Uterus (tissue), 4 donors: Measurements from ENCODE around the gene C12orf75. TPM values are rescaled to one million over a fixed set of nuclear protein-coding genes. Genes with fewer than 3 reads are reported as not detected.

Source experiments
- DNase-seq, 2 donors: peaks; one replicate each; pipeline ENCODE4 v3.0.0-alpha.2; 2019 to 2020
- H3K27ac ChIP-seq, 2 donors: fragments of 200-600 bp; sonication (generic); 1 replicate in 1 of 2; 2 replicates in 1 of 2; pipeline ENCODE4 v1.5.1; 2016 to 2018
- H3K27me3 ChIP-seq, 2 donors: fragments of 200-600 bp; sonication (generic); one replicate each; pipeline ENCODE4 v1.5.1; 2018 to 2019; ENCODE audit warnings: control low read depth in 1 of 2
- H3K36me3 ChIP-seq, 2 donors: fragments of 200-600 bp; sonication (generic); one replicate each; pipeline ENCODE4 v1.5.1; 2019; ENCODE audit warnings: control low read depth in 1 of 2
- H3K4me1 ChIP-seq, 2 donors: fragments of 200-600 bp; sonication (generic); one replicate each; pipeline ENCODE4 v1.5.1; 2018 to 2019; ENCODE audit warnings: control low read depth in 1 of 2
- H3K4me3 ChIP-seq, 2 donors: fragments of 200-600 bp; sonication (generic); 1 replicate in 1 of 2; 2 replicates in 1 of 2; pipeline ENCODE4 v1.5.1; 2018 to 2019; ENCODE audit warnings: mild to moderate bottlenecking in 1 of 2
- H3K9me3 ChIP-seq, 2 donors: fragments of 200-600 bp; sonication (generic); one replicate each; pipeline ENCODE4 v1.5.1; 2019; ENCODE audit warnings: control low read depth in 1 of 2
- POLR2A ChIP-seq, 2 donors: fragments of 450-650 bp; IDR thresholded peaks; one replicate each; pipeline ENCODE4 v1.6.1; 2016; ENCODE audit warnings: antibody characterized with exemption in 2 of 2, mild to moderate bottlenecking in 1 of 2, moderate library complexity in 1 of 2
- intact Hi-C: fragments of 100-400 bp; cut with DNase I; formaldehyde crosslinking; loops from one replicate; pipeline ENCODE4 v1.15.1; 2023; ENCODE audit warnings: low total_unique reads
- total RNA-seq, 4 donors: library from RNA; depleted of rRNA in 3 of 4; stranded (reverse); fragments of >200 nt in 3 of 4; gene quantifications; one replicate each; pipeline versions ENCODE4 v1.1.0 to v1.2.4, GENCODE V29; 2014 to 2023
- TF ChIP-seq, protein P1 (sequence below), 4 experiments: fragments of 200-600 bp in 2 of 4; fragments of 450-650 bp in 2 of 4; sonication (generic) in 2 of 4; IDR thresholded peaks; one replicate each; pipeline ENCODE4 v1.5.1; 2016 to 2019; ENCODE audit warnings: antibody characterized with exemption in 4 of 4, mild to moderate bottlenecking in 2 of 4, moderate library complexity in 1 of 4
- donor health status: DM: yes; HTN: yes; CAD: no.

Gene C12orf75
- total RNA-seq, 4 donors from 2014 or later = 19.6 to 57.1 (median 30.1) TPM

DNA sequence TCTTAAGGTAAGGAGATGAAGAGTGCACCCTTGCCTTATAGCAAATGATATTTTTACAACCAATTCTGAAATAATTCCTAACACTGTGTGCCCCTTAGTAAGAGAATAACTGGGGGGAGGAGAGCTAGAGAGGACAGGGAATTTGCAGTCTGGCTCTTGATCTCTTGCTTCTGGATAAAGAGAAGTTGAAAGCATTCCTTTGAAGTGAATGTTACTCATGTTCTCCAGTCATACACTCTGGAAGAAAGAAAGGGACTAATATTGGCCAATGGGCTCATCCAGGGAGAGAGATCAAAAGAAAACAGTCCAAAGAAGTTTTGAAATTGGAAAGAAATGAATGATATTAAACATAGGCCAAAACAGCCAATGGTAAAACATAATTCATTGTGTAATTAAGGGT, 25.3 kb downstream of the C12orf75 start:
- no peak for TF ChIP-seq POLR2A (IDR thresholded peaks at IDR 0.05)
- TF ChIP-seq, protein P1, sequence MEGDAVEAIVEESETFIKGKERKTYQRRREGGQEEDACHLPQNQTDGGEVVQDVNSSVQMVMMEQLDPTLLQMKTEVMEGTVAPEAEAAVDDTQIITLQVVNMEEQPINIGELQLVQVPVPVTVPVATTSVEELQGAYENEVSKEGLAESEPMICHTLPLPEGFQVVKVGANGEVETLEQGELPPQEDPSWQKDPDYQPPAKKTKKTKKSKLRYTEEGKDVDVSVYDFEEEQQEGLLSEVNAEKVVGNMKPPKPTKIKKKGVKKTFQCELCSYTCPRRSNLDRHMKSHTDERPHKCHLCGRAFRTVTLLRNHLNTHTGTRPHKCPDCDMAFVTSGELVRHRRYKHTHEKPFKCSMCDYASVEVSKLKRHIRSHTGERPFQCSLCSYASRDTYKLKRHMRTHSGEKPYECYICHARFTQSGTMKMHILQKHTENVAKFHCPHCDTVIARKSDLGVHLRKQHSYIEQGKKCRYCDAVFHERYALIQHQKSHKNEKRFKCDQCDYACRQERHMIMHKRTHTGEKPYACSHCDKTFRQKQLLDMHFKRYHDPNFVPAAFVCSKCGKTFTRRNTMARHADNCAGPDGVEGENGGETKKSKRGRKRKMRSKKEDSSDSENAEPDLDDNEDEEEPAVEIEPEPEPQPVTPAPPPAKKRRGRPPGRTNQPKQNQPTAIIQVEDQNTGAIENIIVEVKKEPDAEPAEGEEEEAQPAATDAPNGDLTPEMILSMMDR (IDR thresholded peaks at IDR 0.05) = no peak
- no peaks in the 10 kb centered on the region for H3K27me3 ChIP-seq
- intact Hi-C loops = no loop called here
- H3K27ac ChIP-seq = no peak overlapping the region
- H3K4me3 ChIP-seq = no peak overlapping the region
- no peaks in the 10 kb centered on the region for H3K36me3 ChIP-seq
- DNase-seq = no peak
- no peaks in the 10 kb centered on the region for H3K4me1 ChIP-seq
- no peaks in the 10 kb centered on the region for H3K9me3 ChIP-seq

DNA sequence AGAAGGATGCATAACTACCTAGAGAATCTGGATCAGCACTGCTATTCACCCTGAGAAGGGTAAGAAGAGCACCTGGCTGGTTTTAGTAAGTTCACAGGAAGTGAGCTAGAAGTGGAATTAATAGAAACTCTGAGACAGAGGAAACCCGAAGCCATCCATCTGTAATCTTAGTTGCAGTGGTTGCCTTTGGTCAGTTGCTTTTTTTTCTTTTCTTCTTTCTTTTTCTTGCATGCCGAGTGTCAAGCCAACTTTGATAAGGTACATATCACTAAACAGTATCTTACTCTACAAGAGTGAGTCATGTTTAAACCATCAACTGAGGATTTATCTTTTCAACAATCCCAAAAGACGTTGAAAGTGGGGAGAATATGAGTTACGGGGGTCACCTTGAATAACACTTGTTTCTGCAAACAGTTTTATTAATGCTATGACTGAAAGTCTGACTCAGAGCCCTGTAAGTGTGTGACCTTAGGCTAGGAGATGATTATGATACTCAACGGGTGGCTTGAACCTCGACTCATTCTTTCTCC, 26.7 kb downstream of the C12orf75 start:
- no peaks in the 10 kb centered on the region for H3K36me3 ChIP-seq
- intact Hi-C loops = no loop called here
- H3K9me3 ChIP-seq = no peaks in the 10 kb centered on the region
- no peak for DNase-seq
- no peak overlapping the region for H3K27ac ChIP-seq
- no peak for TF ChIP-seq POLR2A (IDR thresholded peaks at IDR 0.05)
- TF ChIP-seq, protein P1 (IDR thresholded peaks at IDR 0.05) = no peak
- H3K27me3 ChIP-seq = no peaks in the 10 kb centered on the region
- no peak overlapping the region for H3K4me3 ChIP-seq
- H3K4me1 ChIP-seq = no peaks in the 10 kb centered on the region

DNA sequence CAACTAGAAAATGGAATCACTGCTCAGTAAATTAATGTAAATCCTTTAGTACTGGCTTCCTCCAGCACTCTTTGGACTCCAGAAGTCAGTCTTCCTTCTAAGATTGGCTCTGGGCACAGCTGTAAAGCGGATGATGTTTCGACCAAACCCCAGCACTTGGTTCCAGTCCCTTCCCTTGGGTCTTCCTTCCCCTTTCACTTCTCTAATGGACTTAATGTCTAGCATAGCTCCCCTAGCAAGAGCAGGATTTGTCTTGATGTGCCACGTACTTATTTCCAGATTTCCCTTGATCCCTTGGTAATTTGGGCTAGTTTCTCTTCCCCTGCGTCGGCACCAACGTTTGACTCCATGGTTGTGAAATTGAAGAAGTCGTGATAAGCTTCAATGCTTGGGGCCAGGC, 28.3 kb downstream of the C12orf75 start:
- intact Hi-C loops = no loop called here
- DNase-seq = no peak
- Histone ChIP-seq H3K4me1 (no peaks in the 10 kb centered on the region), H3K27me3 (no peaks in the 10 kb centered on the region), H3K9me3 (no peaks in the 10 kb centered on the region), H3K27ac (peak overlapping the region in 1 of 2 donors; percentile 52), H3K36me3 (no peaks in the 10 kb centered on the region), H3K4me3 (no peak overlapping the region)
- TF ChIP-seq, protein P1 (IDR thresholded peaks at IDR 0.05) = no peak
- TF ChIP-seq POLR2A (IDR thresholded peaks at IDR 0.05) = no peak

DNA sequence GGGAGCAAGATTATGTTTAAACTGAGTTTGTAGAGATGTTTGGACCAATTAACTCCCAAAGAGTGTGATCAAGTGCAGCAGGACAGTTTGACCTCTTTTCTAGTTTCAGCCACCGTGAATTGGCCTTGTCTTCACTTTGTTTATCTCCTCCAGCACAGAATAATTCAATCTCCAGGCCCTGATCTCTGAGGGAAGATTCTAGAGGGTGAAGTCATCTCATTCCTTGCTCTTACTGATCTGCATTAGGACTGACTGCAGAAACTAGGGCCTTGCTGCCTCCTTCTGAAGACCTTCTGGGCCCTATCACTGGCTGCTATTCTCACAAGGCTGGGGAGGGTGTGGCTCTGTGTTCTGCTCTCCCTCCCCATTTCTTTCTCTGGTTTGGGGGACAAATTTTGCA, 29.4 kb downstream of the C12orf75 start:
- intact Hi-C loops = no loop called here
- no peak for TF ChIP-seq POLR2A (IDR thresholded peaks at IDR 0.05)
- TF ChIP-seq, protein P1 (IDR thresholded peaks at IDR 0.05) = no peak

DNA sequence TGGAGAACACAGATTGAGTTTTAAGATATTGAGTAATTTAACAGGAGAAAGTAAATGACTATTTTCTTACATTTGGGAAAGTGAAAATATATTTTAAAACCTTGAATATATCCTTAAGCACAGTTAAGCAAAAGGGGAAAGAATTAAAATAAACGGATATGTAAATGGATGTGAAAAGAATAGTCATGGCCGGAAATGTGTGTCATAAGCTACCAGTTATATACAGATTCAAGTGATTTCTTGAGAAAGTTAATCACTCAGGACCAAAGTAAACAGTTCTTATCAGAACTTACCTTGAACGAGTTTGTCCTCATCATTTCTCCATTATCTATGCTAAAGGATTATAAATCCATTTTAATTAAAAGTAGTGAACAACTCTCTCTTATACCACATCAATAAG, 33.4 kb downstream of the C12orf75 start:
- H3K27ac ChIP-seq = no peak overlapping the region
- no peaks in the 10 kb centered on the region for H3K9me3 ChIP-seq
- TF ChIP-seq, protein P1 (IDR thresholded peaks at IDR 0.05) = no peak
- TF ChIP-seq POLR2A (IDR thresholded peaks at IDR 0.05) = no peak
- DNase-seq = no peak
- no peaks in the 10 kb centered on the region for H3K27me3 ChIP-seq
- intact Hi-C loops = no loop called here
- no peak overlapping the region for H3K4me3 ChIP-seq
- H3K4me1 ChIP-seq = no peaks in the 10 kb centered on the region
- H3K36me3 ChIP-seq = no peaks in the 10 kb centered on the region

More for the DNA sequence above, 29.4 kb downstream of the C12orf75 start:
- Histone ChIP-seq H3K4me1 (no peaks in the 10 kb centered on the region), H3K27me3 (no peaks in the 10 kb centered on the region), H3K4me3 (no peak overlapping the region), H3K36me3 (no peaks in the 10 kb centered on the region), H3K9me3 (no peaks in the 10 kb centered on the region), H3K27ac (peak overlapping the region in 1 of 2 donors; percentile 52)
- DNase-seq = no peak
